NCI-H2107 treated with DMSO at 0.1 percent for 48 hours (cell line): ENCODE measurements around the gene PLEKHG4B.
"Not testable (repeated sequence)": the region's sequence is repeated elsewhere in the genome, so short reads cannot be mapped to it uniquely, and the experiment has no call there.

Source experiments
- DNase-seq: peaks from one replicate; lab custom pipeline; 2025; ENCODE audit not compliant: unreplicated experiment; lab: John Stamatoyannopoulos, UW

PLEKHG4B gene

DNA sequence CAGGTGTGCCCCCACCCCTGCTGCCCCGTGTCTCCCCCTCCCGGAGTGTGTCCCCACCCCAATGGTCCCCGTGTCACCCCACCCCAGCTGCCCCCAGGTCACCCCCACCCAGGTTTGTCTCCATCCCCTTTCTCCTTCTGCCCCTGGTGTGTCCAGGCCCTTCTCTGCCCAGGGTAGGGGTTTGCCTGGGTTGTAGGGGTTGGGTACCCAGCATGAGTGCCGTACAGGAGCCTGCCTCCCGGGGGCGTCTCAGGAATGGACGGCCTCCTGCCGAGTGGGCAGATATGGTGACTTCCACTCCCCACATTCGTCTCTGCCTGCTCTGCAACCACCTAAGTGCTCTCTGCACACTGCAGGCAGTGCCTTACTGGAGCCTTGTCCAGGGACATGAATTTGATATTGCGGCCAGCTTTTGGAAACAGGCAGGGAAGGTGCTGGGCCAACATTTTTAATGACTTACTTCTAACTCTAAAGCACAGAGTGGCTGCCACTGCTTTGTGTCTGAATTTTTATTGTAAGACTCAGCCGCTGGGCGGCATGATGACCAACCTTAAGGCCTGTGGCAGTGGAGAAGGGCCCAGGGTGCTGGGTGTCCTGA is 106.0 kb downstream of the PLEKHG4B start:
- DNase-seq = no peak

DNA sequence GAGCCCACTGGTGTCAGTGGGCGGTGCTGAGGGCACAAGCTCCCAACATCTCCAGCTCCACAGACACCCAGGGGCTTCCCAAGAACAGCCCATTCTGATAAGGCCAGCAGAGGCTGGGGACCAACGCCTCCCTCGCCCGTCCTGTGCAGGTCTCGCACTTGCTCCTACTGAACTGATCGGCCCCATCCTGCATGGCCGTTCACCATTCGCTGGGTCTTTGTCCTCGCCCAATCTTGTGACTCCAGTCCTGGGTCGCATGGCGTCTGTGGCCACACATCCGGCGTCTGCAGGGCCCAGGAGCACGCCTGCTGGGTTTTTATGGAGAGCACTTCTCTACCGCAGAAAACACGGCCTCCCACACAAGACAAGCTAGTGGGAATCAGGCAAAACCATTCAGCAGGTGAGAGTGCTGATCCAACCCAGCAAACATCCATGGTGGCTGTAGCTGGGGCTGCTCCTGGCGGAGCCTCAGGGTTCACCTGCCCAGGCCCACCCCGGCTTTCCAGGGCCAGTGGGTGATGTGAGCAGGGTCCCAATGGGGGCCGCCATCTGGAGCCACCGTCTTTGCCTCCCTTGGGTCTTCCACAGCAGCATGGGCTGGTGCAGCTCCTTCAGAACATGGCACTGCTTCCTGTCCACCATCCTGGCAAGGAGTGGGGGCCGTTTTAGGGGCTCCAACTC is 106.7 kb downstream of the PLEKHG4B start:
- DNase-seq = no peak

DNA sequence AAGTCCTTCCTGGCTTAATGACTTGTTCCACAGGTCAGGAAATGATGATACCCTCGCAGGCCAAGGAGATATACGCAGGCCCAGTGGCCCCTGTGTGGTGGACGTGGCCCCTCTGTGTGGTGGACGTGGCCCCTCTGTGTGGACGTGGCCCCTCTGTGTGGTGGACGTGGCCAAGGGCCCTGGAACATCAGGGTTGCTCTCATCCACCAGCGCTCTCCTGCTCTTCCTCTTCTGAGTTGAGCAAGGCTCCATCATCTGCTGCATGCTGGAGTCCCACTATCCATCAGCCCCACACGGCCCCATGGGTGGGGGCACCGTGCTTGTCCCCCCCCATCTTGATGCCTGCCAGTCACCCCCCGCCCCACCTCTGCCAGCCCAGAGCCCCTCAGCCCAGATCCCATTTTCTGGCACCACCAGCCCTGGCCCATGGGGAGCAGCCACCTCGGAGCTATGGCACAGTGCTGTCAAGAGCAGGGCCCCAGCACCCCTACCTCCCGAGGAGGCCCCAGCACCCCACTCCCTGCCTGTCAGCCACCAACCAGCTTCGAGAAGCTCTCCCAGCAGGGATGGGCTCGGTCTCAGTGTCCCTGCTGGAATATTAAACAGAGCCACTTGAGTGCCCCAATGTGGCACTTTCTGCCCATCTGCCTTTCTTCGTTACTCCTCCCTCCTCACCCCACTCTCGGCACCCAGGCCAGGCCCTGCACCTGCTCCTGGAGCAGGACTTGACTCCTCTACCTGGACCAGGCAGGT is 107.4 kb downstream of the PLEKHG4B start:
- DNase-seq = no peak

DNA sequence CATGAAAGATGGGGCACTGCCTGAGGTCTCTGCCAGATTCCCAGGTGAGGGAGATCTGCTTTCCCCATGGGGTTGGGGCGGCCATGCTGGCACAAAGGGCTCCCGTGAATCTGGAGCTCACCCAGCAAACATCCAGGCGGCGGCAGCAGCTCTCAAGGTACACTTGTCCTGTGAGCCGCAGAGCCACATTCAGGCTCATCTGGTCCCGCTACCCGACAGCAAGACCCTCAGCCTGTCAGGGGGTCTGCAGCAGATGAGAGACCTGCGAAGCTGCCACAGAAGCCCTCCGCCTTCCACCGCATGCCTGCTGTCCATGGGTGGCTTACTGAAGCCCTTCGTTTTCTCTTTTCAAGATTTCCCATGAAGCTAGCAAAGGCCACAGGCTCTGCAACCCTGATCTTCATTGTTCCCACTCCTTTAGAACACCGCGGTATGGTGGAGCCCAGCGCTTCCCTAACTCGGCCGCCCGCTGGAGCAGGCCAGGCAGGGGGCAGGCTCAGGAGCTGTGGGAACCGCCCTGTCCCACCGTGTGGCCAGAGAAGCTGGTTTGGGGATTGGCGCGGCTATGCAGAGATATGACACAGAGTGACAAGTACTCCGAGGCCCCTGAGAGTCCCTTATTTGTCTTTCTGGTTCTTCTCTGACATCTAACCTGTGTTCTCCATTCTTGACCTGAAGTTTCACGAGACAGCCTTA is 108.1 kb downstream of the PLEKHG4B start:
- no peak for DNase-seq

DNA sequence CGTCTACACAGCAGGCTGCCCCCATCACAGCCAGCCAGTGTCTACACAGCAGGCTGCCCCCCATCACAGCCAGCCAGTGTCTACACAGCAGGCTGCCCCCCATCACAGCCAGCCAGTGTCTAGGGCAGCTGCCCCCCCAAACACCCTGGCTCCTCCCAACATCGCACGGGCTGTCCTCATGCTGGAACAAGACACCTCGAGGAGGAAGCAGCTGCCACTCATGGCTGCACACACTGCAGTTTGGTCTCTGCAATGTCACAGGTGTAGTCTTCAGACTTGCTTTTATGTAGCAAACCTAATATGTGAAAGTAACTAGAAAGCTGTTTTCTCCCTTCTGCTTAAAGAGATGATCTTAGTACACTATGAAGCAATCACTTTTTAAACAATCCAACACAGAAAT is 109.0 kb downstream of the PLEKHG4B start:
- DNase-seq = no peak

DNA sequence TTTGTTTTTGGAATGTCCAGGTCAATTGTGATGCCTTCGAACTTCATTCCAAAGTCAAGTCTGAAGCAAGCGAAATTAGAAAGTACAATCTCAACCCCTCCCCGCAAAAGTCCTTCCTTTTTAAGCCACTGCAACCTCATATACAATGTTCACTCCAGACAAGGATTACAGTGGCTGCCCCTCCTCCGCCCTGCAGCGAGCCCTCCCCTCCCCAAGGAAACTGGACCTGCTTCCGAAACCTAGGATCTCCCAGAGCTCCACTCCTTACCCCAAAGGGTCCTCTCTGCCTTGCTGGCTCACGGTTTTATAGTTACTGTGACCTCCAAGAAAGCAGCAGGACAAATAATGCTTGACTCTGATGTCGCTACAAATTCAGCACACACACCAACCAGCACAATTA is 109.7 kb downstream of the PLEKHG4B start:
- no peak for DNase-seq

DNA sequence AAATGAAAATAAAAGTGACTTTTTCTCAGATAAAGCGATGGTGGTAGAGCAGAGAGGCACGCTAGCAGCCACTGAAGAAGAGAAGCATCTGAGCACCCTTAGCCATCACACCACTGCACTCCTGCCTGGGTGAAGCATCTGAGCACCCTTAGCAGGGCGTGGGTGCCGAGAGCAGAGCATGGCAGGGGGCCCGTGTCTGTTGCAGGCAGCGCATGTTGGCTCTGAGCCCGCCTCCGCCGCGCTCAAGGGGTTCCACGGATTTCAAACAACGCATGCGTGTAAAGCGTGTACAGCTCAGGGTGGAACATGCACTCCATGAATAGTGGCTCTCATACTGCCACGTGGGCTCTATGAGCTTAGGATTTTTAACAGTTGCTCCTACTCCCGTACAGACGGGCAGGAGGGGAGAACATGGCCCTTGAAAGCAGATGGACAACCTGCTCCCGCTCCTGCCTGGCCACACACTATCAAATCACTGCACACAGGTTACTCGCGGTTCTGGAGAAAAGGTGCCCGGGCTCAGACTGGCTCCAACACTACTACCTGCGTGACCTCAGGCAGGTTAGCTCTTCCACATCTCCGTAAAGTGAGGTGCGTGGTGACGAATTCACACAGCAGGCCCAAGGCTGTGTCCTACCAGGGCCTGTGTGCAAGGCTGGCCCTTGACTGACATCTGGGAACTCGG is 111.4 kb downstream of the PLEKHG4B start:
- no peak for DNase-seq

DNA sequence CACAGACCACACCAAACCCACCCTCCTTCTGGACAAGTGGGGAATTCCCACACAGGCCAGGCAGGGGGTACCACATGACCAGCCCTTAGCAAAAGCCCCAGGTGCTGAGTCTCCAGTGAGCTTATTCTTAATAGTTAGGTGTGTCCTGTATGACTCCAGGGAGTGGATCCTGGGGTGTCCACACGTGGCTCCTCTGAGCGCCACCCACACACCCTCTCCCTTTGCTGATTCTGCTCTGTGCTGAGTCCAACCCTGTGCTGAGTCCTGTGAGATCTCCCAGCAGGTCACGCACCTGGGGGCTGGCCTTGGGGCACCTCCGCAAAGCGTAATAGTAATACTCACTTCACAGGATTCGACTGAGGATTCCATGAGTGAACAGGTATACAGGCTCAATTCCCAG is 112.0 kb downstream of the PLEKHG4B start:
- no peak for DNase-seq

DNA sequence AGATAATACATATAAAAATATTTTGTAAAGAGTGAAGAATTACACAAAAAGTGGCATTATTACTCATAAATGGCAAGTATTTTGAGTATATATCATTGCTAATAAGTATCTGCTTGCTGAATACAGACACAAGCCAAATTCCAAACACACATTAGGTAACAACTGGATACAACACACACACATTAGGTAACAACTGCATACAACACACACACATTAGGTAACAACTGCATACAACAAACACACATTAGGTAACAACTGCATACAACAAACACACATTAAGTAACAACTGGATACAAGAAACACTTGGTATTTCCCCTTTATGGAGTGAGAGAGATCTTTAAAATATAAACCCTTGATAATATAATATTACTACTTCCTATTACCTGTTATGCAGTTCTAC is 112.5 kb downstream of the PLEKHG4B start:
- DNase-seq = no peak

DNA sequence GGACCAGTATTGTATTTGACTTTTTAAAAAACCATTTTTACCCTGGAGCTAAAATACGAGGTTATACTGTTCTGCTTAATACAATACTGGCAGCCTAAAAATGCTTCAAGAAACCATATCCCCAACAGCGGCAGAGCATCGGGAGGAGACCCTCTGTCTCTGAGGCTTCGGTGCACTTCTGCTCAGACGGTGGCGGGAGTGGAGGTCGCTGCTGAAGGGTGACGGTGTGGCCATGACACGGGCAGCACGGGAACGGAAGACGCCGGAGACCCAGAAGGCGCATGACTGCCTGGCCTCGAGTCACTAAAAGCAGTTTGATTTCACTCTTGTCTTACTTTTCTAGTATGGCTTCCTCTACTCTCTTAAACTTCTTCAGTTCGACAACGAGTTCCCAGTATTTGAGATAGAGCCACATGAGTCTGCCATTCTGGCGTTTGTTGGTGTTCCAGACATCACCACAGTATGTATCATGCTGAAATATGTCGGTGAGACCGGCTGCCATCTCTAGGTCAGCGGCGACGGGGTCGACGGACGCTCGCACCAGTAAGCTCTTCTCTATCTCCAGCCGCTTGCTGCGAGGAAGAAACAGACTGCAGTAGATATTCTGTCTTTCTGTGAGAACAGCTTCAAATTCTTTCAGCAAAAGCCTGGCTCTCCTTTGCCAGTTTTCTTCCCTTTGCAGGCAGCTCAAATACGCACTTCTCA is 113.2 kb downstream of the PLEKHG4B start:
- no peak for DNase-seq

DNA sequence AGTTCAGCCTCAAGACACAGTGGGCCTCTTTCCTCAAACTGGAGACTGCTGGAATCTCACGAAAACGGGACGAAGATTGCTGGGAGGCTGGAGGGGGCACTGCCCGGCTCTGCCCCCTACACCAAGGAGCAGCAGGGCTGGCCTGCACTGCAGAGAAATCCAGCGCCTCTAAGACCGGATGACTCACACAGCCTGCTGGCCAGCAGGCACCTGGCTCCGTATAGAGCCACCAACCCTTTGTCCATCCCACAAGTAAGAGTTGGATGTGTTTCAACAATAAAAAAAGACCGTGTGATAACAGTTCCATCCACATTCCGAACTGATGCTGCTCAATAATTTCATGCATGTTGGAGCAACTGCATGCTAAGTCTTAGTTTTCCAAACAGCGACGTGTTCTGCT is 114.4 kb downstream of the PLEKHG4B start:
- no peak for DNase-seq

DNA sequence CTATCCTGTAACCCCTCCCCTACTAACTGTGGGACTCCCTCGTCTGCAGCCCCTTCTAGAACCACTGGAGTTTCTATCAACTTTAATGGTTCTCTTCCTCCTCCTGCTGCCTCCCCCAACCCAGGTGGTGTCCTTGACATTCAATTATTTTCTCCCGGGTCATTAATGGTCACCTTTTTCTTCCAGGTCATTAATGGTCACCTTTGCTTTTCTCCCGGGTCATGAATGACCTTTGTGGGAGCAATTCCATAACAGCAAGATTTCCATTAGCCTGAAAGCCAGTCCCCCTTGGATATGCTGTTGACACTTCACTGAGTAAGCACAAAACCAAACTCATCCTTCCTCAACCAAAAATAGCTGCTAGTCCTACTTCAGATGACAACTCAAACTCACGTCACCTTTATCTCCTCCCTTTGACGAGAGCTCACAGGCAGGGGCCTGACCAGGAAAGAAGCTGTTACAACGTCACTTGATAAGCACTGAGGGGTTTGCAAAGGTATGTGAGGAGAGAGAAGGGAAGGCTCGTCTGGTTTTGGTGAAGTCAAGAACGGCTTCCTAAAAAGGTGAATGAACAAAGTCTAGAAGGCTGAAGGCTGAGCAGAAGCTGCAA is 115.1 kb downstream of the PLEKHG4B start:
- no peak for DNase-seq

DNA sequence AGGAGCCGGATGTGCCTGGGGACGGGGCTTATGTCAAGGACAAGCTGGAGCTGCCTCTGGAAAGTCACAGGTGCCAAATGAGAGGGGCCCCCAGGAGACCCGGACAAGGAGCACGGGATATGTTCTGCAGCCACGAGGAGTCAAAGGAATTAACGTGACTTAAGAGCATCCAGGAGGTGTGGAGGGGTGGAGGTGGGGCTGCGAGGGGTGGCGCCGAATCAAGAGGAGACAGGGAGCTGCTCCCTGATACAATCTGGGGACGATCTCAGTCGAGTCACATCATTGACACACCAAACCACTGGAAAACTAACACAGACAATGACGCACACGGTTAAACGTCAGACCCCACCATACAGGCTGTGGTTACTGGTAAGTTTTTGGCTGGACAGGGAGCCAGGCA is 115.6 kb downstream of the PLEKHG4B start:
- no peak for DNase-seq

DNA sequence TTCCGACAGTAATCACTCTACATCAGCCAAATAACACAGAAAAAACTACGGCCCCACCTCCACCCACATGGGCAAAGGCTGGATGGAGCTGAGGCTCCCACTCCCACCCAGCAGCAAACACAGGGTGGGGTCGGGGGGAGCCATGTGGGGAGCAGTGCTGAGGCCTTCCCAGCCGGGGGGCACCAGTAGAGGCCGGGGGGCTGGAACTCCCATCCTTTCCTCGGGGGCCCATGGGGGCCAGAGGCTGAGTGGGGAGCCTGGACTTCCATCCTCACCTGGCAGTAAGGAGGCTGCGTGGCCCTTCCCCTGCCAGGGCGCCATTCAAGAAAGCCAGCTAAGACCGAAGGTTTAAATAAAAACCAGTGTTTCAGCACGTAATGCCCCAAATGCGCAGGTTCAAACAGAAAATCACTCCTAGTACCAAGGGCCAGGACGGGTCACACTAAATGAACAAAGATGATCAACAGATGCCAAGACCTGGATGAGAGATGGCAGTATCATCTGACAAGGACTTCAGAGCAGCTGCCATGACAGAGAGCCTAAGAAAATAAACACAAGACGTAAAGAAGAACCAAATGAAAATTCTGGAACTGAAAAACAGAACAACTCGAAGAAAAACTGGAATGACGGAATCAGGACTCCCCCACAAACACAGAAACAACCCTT is 116.6 kb downstream of the PLEKHG4B start:
- no peak for DNase-seq

DNA sequence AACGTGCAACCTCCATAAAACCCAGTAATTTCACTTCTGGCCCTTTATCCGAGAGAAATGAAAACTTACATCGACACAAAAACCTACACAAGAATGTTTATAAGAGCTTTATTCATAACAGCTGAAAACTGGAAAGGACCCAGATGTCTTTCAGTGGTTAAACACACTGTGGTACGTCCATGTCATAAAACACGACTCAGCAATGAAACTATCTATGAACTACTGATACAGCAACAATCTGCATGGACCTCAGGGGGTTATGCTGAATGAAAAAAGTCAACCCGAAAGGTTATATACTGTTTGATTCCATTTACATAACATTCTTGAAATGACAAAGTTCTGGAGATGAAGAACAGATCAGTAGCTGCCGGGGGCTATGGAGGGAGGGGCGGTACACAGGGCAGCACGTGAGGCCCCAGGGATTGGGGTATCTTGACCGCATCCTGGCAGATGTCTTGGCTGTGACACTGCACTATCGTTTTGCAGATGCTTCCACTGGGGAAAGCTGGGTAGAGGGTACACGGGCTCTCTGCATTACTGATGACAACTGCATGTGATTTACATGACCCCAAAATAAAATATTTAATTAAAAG is 121.9 kb downstream of the PLEKHG4B start:
- no peak for DNase-seq

DNA sequence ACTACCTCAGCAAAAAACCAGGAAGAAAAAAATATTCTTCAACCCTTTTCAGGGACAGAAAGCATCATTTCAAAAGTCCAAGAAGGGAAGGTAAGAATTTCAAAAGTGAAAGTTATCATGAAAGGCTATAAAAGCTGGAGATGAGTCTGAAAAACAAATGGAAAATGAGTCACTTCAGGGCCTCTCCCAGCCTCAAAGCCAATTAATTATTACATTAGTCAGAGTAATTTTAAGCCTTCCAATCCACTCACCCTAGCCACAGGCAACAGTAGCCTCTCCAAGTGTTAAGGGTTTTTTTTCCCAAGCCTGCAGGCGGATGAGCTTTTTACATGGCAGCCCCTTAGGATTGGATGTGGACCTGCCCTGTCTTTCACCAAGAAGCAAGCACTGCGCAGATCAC is 123.3 kb downstream of the PLEKHG4B start:
- not testable (repeated sequence) for DNase-seq

DNA sequence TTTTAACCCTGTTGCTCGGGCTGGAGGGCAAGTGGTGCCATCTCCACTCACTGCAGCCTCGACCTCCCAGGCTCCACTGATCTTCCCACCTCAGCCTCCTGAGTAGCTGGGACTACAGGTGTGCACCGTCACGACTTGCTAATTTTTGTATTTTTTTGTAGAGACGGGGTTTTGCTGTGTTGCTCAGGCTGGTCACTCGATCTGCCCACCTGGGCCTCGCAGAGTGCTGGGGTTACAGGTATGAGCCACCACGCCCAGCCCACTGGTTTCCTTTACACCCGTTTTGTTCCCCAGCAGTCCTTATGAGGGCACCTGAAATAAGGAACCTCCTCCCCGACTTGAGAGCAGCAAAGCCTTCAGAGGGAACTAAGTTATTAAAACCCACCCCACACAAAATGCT is 124.1 kb downstream of the PLEKHG4B start:
- not testable (repeated sequence) for DNase-seq

DNA sequence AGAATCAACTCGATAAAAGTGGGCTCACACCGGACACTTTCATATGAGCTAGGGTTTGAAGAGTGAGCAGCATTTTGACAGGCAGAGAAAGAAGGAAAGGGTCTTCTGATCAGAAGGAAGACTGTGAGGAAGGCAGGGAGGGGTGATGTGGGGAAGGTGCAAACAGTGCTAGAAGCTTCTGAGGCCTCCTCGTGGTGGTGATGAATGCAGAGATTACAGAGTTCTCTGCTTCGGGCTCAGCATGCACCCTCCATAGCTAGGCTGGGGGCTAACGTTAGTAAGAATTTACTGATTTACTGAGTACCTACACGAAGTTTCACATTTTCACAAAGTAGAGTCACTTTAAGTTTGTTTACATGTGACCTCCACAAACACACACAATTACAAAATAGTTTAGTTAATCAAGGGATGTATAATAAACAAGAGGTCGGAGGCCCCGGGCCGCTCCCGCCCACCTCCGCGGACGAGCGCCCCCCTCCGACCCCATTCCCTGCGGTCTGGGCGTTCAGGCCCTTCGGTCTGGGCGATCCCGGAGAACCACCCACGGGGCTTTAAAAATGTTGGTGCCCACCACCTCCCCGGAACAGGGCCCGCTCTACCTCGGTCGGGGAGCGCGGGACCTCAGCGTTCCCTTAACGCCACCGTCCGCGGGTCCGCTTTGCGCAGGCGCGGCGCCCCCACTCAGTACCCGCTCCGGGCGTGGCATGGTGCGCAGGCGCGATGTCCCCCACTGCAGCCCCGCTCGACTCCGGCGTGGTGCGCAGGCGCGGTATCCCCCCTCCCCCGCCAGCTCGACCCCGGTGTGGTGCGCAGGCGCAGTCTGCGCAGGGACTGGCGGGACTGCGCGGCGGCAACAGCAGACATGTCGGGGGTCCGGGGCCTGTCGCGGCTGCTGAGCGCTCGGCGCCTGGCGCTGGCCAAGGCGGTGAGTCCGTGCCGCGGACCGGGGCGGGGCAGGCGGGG is 125.8 kb downstream of the PLEKHG4B start, which contains the start of the genes CCDC127 and SDHA:
Gene CCDC127 (minus strand): TSS at position 660 of the 963 bp plus-strand sequence. CDS start 1,304 bp downstream, outside the sequence.
Gene SDHA (plus strand): TSS at position 827 of the 963 bp plus-strand sequence. CDS start 36 bp downstream, at position 863.
- DNase-seq = peak; percentile 90
